K562 (cell line): ENCODE results near the gene ADGRB2. TPM values are rescaled to one million over a fixed set of nuclear protein-coding genes. Genes with fewer than 3 reads are reported as not detected.

Source experiments
- ASH1L ChIP-seq: fragments of 450-650 bp; IDR thresholded peaks from 2 replicates; pipeline ENCODE4 v1.6.1; 2018; ENCODE audit warnings: borderline replicate concordance, mild to moderate bottlenecking, low read depth; ENCODE audit not compliant: partially characterized antibody
- BACH1 ChIP-seq: fragments of 200-800 bp; sonication (Bioruptor generic); IDR thresholded peaks from 2 replicates; pipeline ENCODE4 v1.6.1; 2016; ENCODE audit warnings: missing genetic modification characterization, missing compliant biosample characterization
- BMI1 ChIP-seq: fragments of 150-350 bp; IDR thresholded peaks from 2 replicates; pipeline ENCODE4 v1.6.1; 2014; ENCODE audit warnings: low read length
- BRD4 ChIP-seq: fragments of 200-600 bp; sonication (generic); IDR thresholded peaks from 2 replicates; pipeline ENCODE4 v1.6.1; 2017; ENCODE audit warnings: inconsistent platforms
- CHCHD3 ChIP-seq: fragments of 250-450 bp; sonication (Bioruptor Pico); IDR thresholded peaks from 2 replicates; pipeline ENCODE4 v2.1.2; 2022; ENCODE audit warnings: mild to moderate bottlenecking
- CHD2 ChIP-seq: IDR thresholded peaks from 2 replicates; pipeline ENCODE4 v1.6.1; 2011; ENCODE audit warnings: low read depth, low read length
- CREB1 ChIP-seq, 2 experiments: sonication (generic) in 1 of 2; formaldehyde crosslinking in 1 of 2; IDR thresholded peaks; 2 replicates each; pipeline versions ENCODE4 v1.6.1 to v1.8.0; 2012 to 2022; ENCODE audit warnings: inconsistent platforms in 1 of 2, mild to moderate bottlenecking in 1 of 2, missing genetic modification reagents in 1 of 2, moderate library complexity in 1 of 2
- EHMT2 ChIP-seq: fragments of 450-650 bp; IDR thresholded peaks from 2 replicates; pipeline ENCODE4 v1.6.1; 2018; ENCODE audit warnings: antibody characterized with exemption
- FIP1L1 ChIP-seq: fragments of 200-400 bp; formaldehyde crosslinking; IDR thresholded peaks from 2 replicates; pipeline ENCODE4 v1.6.1; 2018; ENCODE audit warnings: mild to moderate bottlenecking, low read depth, low read length; ENCODE audit not compliant: poor library complexity, severe bottlenecking
- GATAD2A ChIP-seq: fragments of 450-650 bp; IDR thresholded peaks from 2 replicates; pipeline ENCODE4 v1.6.1; 2017
- HDAC3 ChIP-seq: fragments of 450-650 bp; IDR thresholded peaks from 2 replicates; pipeline ENCODE4 v1.6.1; 2018; ENCODE audit warnings: borderline replicate concordance, mild to moderate bottlenecking, moderate library complexity; ENCODE audit not compliant: partially characterized antibody
- HSF4 ChIP-seq: fragments of 250-450 bp; sonication (Bioruptor Pico); IDR thresholded peaks from 2 replicates; pipeline ENCODE4 v2.1.2; 2022; ENCODE audit warnings: mild to moderate bottlenecking, moderate library complexity, borderline replicate concordance
- JUNB ChIP-seq: fragments of 450-650 bp; formaldehyde crosslinking; conservative IDR thresholded peaks from 2 replicates; pipeline ENCODE4 v1.4.0; 2020; ENCODE audit warnings: mild to moderate bottlenecking
- LARP7 ChIP-seq: fragments of 450-650 bp; IDR thresholded peaks from 2 replicates; pipeline ENCODE4 v1.6.1; 2016
- NFRKB ChIP-seq: fragments of 450-650 bp; IDR thresholded peaks from 2 replicates; pipeline ENCODE4 v1.6.1; 2016; ENCODE audit warnings: low read depth
- NR2C1 ChIP-seq, 2 experiments: fragments of 450-650 bp; IDR thresholded peaks; 2 replicates each; pipeline ENCODE4 v1.6.1; 2017; ENCODE audit warnings: mild to moderate bottlenecking in 2 of 2, antibody characterized with exemption in 1 of 2, inconsistent platforms in 1 of 2, missing compliant biosample characterization in 1 of 2, missing genetic modification characterization in 1 of 2
- RAD21 ChIP-seq, 2 experiments: fragments of 250-450 bp in 1 of 2; fragments of 450-650 bp in 1 of 2; sonication (Bioruptor Pico) in 1 of 2; formaldehyde crosslinking in 1 of 2; IDR thresholded peaks in 1 of 2; conservative IDR thresholded peaks in 1 of 2; 2 replicates each; pipeline versions ENCODE4 v1.4.0 to v1.8.0; 2020 to 2022; ENCODE audit warnings: mild to moderate bottlenecking in 2 of 2, moderate library complexity in 1 of 2
- RFX5 ChIP-seq: IDR thresholded peaks from 2 replicates; pipeline ENCODE4 v1.6.1; 2011; ENCODE audit warnings: low read depth, mild to moderate bottlenecking, improper control_type of control experiment, low read length
- SMAD3 ChIP-seq: fragments of 450-650 bp; formaldehyde crosslinking; conservative IDR thresholded peaks from 2 replicates; pipeline ENCODE4 v1.4.0; 2020; ENCODE audit warnings: mild to moderate bottlenecking
- SMARCE1 ChIP-seq: fragments of 450-650 bp; IDR thresholded peaks from 2 replicates; pipeline ENCODE4 v1.7.1; 2016; ENCODE audit warnings: mild to moderate bottlenecking
- SPI1 ChIP-seq: IDR thresholded peaks from 2 replicates; pipeline ENCODE4 v1.6.1; 2011; ENCODE audit warnings: low read depth, low read length, control low read depth, borderline replicate concordance
- SUPT5H ChIP-seq: fragments of 450-650 bp; IDR thresholded peaks from 2 replicates; pipeline ENCODE4 v1.6.1; 2016
- TCF3 ChIP-seq: sonication (generic); formaldehyde crosslinking; IDR thresholded peaks from 2 replicates; pipeline ENCODE4 v1.4.0; 2020; ENCODE audit warnings: mild to moderate bottlenecking, missing genetic modification reagents
- YBX1 ChIP-seq: fragments of 450-650 bp; IDR thresholded peaks from 2 replicates; pipeline ENCODE4 v1.7.1; 2016; ENCODE audit warnings: mild to moderate bottlenecking
- polyA plus RNA-seq, 8 experiments: library from polyadenylated mRNA; depleted of rRNA in 4 of 8; stranded (reverse) in 5 of 8; unstranded in 3 of 8; fragments of >200 nt; fragmentation: Nextera tagmentation in 2 of 8; fragmentation: Illumina TruSeq in 1 of 8; extraction: Ambion mirVana in 2 of 8; extraction: Trizol in 1 of 8; gene quantifications; 2 replicates each; pipeline versions ENCODE4 v1.2.1 to v1.2.3, GENCODE V29; 2011 to 2014; ENCODE audit warnings: inconsistent platforms in 1 of 8, missing spikeins in 1 of 8
- total RNA-seq, 7 experiments: library from RNA; depleted of rRNA in 6 of 7; stranded (reverse); fragments of >200 nt in 6 of 7; fragmentation: Illumina TruSeq in 2 of 7; extraction: Trizol in 2 of 7; gene quantifications; 2 replicates each; pipeline versions ENCODE4 v1.2.1 to v1.2.3, GENCODE V29; 2011 to 2021; ENCODE audit warnings: low replicate concordance in 1 of 7
- TF ChIP-seq, protein P1 (sequence below): IDR thresholded peaks from 3 replicates; pipeline ENCODE4 v1.6.1; 2011; ENCODE audit warnings: borderline replicate concordance, mild to moderate bottlenecking; ENCODE audit not compliant: insufficient read length, insufficient read depth
- TF ChIP-seq, protein P2 (sequence below): sonication (generic); formaldehyde crosslinking; IDR thresholded peaks from 2 replicates; pipeline ENCODE4 v1.8.0; 2023; ENCODE audit warnings: mild to moderate bottlenecking, missing genetic modification reagents

Gene ADGRB2
- total and polyA plus RNA-seq, 9 of the 15 experiments (the other 6 are each of a cell fraction or from before 2014, with no cell fraction given) = 0.04 to 0.23 (median 0.20) TPM; not detected in 2

DNA sequence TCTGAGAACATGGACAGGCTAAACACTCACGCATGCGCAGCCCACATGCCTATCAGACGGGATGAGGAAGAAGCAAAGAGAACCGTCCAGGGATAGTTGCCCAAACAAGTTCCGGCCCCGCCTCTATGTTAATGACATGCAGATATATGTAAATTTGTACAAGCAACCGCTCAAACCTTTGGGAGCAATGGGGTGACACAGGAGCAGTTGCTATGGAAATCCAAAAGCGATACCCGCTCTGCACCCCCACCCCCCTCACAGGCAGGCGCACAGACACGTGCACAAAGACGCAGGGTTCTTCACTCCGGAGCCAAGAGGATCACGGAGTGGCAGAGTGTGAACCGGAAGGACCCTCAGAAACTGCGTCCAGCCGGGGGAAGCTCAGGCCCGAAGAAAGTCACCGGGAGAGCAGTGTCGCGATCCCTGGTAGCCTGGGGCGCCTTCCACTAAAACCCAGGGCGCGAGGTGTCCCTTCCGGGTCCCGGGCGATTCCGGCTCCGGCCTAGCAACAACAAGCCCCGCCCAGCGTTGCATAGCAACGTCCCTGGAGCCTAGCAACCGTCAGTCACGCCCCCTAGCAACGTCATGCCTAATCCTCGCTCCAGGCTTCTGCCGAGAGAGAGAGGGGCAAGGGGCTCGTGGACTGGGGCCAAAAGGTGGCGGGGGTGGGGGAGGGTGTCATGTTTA is 24.1 kb upstream of the ADGRB2 start (continued):
- TF ChIP-seq, protein P1, sequence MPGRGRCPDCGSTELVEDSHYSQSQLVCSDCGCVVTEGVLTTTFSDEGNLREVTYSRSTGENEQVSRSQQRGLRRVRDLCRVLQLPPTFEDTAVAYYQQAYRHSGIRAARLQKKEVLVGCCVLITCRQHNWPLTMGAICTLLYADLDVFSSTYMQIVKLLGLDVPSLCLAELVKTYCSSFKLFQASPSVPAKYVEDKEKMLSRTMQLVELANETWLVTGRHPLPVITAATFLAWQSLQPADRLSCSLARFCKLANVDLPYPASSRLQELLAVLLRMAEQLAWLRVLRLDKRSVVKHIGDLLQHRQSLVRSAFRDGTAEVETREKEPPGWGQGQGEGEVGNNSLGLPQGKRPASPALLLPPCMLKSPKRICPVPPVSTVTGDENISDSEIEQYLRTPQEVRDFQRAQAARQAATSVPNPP = no peak
- TF ChIP-seq CHCHD3 (CRISPR knock-in tag) (no peak), SMARCE1 (0 out of 2 replicates have a peak, but pooled peaks have one; percentile 31), BACH1 (tag) (no peak), BMI1 (peak; percentile 96), CREB1 (IDR thresholded peaks at IDR 0.05) (no peak; the same call in 1 of the 2 replicates), CREB1 (CRISPR knock-in tag; IDR thresholded peaks at IDR 0.05) (peak; percentile 10; the same call in 1 of the 2 replicates), EHMT2 (no peak), NR2C1 (IDR thresholded peaks at IDR 0.05) (no peak), NR2C1 (tag; IDR thresholded peaks at IDR 0.05) (no peak), YBX1 (no peak), SMAD3 (CRISPR knock-in tag) (no peak), CHD2 (no peak; the same call in 1 of the 2 replicates), JUNB (CRISPR knock-in tag) (no peak), BRD4 (no peak; the same call in none of the 2 replicates), FIP1L1 (no peak), GATAD2A (no peak), NFRKB (peak; percentile 70; the same call in 1 of the 2 replicates), RAD21 (CRISPR knock-in tag; conservative IDR thresholded peaks at IDR 0.05 in 1 of 2, IDR thresholded peaks at IDR 0.05 in 1 of 2) (no peak), SPI1 (peak; percentile 34; the same call in 1 of the 2 replicates), SUPT5H (peak; percentile 87), TCF3 (no peak), RFX5 (peak; percentile 52; the same call in 1 of the 2 replicates), LARP7 (no peak), HDAC3 (no peak), HSF4 (no peak), ASH1L (peak; percentile 64)
- TF ChIP-seq, protein P2, sequence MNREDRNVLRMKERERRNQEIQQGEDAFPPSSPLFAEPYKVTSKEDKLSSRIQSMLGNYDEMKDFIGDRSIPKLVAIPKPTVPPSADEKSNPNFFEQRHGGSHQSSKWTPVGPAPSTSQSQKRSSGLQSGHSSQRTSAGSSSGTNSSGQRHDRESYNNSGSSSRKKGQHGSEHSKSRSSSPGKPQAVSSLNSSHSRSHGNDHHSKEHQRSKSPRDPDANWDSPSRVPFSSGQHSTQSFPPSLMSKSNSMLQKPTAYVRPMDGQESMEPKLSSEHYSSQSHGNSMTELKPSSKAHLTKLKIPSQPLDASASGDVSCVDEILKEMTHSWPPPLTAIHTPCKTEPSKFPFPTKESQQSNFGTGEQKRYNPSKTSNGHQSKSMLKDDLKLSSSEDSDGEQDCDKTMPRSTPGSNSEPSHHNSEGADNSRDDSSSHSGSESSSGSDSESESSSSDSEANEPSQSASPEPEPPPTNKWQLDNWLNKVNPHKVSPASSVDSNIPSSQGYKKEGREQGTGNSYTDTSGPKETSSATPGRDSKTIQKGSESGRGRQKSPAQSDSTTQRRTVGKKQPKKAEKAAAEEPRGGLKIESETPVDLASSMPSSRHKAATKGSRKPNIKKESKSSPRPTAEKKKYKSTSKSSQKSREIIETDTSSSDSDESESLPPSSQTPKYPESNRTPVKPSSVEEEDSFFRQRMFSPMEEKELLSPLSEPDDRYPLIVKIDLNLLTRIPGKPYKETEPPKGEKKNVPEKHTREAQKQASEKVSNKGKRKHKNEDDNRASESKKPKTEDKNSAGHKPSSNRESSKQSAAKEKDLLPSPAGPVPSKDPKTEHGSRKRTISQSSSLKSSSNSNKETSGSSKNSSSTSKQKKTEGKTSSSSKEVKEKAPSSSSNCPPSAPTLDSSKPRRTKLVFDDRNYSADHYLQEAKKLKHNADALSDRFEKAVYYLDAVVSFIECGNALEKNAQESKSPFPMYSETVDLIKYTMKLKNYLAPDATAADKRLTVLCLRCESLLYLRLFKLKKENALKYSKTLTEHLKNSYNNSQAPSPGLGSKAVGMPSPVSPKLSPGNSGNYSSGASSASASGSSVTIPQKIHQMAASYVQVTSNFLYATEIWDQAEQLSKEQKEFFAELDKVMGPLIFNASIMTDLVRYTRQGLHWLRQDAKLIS (CRISPR knock-in tag) = no peak
